HepG2 (cell line): ENCODE measurements around the gene TM4SF1. TPM values are rescaled to one million over a fixed set of nuclear protein-coding genes. Genes with fewer than 3 reads are reported as not detected.
A peak's percentile ranks its signal among the peaks of the same experiment; 100 is the strongest.

Experiments
- AKNA ChIP-seq: sonication (generic); formaldehyde crosslinking; IDR thresholded peaks from 2 replicates; pipeline ENCODE4 v1.4.0; 2020; ENCODE audit warnings: missing genetic modification reagents, borderline replicate concordance
- HNRNPH1 ChIP-seq: fragments of 200-400 bp; formaldehyde crosslinking; optimal IDR thresholded peaks from 2 replicates; pipeline ENCODE3; 2017; ENCODE audit warnings: mild to moderate bottlenecking, low read depth, low read length
- RARA ChIP-seq: IDR thresholded peaks from 2 replicates; pipeline ENCODE4 v1.6.1; 2016; ENCODE audit warnings: missing genetic modification reagents, missing compliant biosample characterization
- SRSF1 ChIP-seq: fragments of 200-400 bp; formaldehyde crosslinking; optimal IDR thresholded peaks from 2 replicates; pipeline ENCODE3; 2017; ENCODE audit warnings: mild to moderate bottlenecking, low read depth, low read length, moderate library complexity
- polyA plus RNA-seq, 8 experiments: library from polyadenylated mRNA; depleted of rRNA in 3 of 8; stranded (reverse) in 7 of 8; unstranded in 1 of 8; fragments of >200 nt; fragmentation: Illumina TruSeq in 4 of 8; extraction: Trizol in 4 of 8; gene quantifications; 2 replicates each; pipeline versions ENCODE4 v1.2.1 to v1.2.3, GENCODE V29; 2011 to 2016; ENCODE audit warnings: low read depth in 4 of 8, missing spikeins in 1 of 8, mixed read lengths in 1 of 8; ENCODE audit not compliant: insufficient read depth in 1 of 8
- total RNA-seq, 5 experiments: library from RNA; depleted of rRNA; stranded (reverse); fragments of >200 nt; fragmentation: Illumina TruSeq; extraction: Trizol; gene quantifications; 2 replicates each; pipeline ENCODE4 v1.2.3, GENCODE V29; 2016; ENCODE audit warnings: low read depth in 1 of 5
- TF ChIP-seq, protein P1 (sequence below): IDR thresholded peaks from 2 replicates; pipeline ENCODE4 v1.4.0; 2020; ENCODE audit warnings: mild to moderate bottlenecking, missing genetic modification reagents

Gene TM4SF1
- total and polyA plus RNA-seq, 2 of the 13 experiments (the other 11 are each of a cell fraction or from before 2014, with no cell fraction given), result 431 to 1,359 TPM

DNA sequence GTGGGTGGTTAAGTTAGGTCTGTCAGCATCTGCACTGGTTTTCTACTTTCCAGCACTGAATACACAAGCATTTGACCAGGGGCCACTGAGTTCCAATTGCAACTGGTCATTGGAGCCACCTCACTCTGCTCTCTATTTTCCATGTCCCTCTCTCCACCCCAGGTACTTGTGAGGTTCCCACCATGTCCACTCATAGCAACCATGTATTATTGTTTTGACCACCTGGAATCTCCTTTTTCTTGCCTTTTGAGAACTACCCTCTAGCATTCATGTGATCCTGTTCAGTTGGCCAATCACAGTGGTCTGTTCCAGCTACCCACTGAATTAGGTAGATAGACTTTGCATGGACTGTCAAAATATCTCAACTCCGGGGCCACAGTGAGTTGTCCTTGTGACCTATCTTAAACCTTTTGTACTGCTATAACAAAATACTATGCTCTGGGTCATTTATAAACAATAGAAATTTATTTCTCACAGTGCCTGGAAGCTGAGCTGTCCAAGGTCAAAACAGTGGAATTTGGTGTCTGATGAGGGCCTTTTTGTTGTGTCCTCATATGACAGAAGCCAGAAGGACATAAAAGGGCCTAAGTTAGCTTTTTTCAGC is 23.8 kb downstream of the TM4SF1 start (continued):
- TF ChIP-seq AKNA (CRISPR knock-in tag), result no peak
- TF ChIP-seq, protein P1, sequence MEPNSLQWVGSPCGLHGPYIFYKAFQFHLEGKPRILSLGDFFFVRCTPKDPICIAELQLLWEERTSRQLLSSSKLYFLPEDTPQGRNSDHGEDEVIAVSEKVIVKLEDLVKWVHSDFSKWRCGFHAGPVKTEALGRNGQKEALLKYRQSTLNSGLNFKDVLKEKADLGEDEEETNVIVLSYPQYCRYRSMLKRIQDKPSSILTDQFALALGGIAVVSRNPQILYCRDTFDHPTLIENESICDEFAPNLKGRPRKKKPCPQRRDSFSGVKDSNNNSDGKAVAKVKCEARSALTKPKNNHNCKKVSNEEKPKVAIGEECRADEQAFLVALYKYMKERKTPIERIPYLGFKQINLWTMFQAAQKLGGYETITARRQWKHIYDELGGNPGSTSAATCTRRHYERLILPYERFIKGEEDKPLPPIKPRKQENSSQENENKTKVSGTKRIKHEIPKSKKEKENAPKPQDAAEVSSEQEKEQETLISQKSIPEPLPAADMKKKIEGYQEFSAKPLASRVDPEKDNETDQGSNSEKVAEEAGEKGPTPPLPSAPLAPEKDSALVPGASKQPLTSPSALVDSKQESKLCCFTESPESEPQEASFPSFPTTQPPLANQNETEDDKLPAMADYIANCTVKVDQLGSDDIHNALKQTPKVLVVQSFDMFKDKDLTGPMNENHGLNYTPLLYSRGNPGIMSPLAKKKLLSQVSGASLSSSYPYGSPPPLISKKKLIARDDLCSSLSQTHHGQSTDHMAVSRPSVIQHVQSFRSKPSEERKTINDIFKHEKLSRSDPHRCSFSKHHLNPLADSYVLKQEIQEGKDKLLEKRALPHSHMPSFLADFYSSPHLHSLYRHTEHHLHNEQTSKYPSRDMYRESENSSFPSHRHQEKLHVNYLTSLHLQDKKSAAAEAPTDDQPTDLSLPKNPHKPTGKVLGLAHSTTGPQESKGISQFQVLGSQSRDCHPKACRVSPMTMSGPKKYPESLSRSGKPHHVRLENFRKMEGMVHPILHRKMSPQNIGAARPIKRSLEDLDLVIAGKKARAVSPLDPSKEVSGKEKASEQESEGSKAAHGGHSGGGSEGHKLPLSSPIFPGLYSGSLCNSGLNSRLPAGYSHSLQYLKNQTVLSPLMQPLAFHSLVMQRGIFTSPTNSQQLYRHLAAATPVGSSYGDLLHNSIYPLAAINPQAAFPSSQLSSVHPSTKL (CRISPR knock-in tag), result peak; percentile 57; the same call in 1 of the 2 replicates
- TF ChIP-seq RARA (CRISPR knock-in tag), result peak; percentile 26; the same call in 1 of the 2 replicates
- no peak for TF ChIP-seq HNRNPH1
- no peak for TF ChIP-seq SRSF1
